PFSK-1 (cell line): Measurements from ENCODE around the gene PDE8B.

Source experiments
- POLR2AphosphoS5 ChIP-seq: IDR thresholded peaks from 2 replicates; pipeline ENCODE4 v1.6.1; 2012; ENCODE audit warnings: low read depth, mild to moderate bottlenecking, control low read depth, low read length, moderate library complexity
- REST ChIP-seq, 2 experiments: IDR thresholded peaks; 2 replicates each; pipeline versions ENCODE4 v1.6.1 to v1.8.0; 2011 to 2012; ENCODE audit warnings: low read depth in 2 of 2, low read length in 2 of 2, control low read depth in 1 of 2, inconsistent platforms in 1 of 2, mild to moderate bottlenecking in 1 of 2, moderate library complexity in 1 of 2; ENCODE audit not compliant: insufficient read depth in 1 of 2
- SIN3A ChIP-seq: IDR thresholded peaks from 2 replicates; pipeline ENCODE4 v1.6.1; 2012; ENCODE audit warnings: mild to moderate bottlenecking, low read length, moderate library complexity, borderline replicate concordance; ENCODE audit not compliant: insufficient read depth
- TAF1 ChIP-seq: IDR thresholded peaks from 2 replicates; pipeline ENCODE4 v1.6.1; 2012; ENCODE audit warnings: low read length, control low read depth, borderline replicate concordance; ENCODE audit not compliant: insufficient read depth

GRCh38 chr5:77262697-77263096 is 52.2 kb downstream of the PDE8B start:
- TF ChIP-seq SIN3A: no peak
- TF ChIP-seq POLR2AphosphoS5: no peak
- no peak for TF ChIP-seq TAF1
- TF ChIP-seq REST (IDR thresholded peaks at IDR 0.05; ENCODE audit: insufficient read depth in 1 of 2, low read depth in 2 of 2, low read length in 2 of 2): no peak
